AG08395 (cell line): ENCODE results near the gene INTS15.
"Not testable (repeated sequence)": the region's sequence is repeated elsewhere in the genome, so short reads cannot be mapped to it uniquely, and the experiment has no call there.

ENCODE experiments used
- DNase-seq: peaks from one replicate; pipeline ENCODE4 v3.0.0; 2012; ENCODE audit warnings: mixed read lengths, low spot score

Gene INTS15

GRCh38 chr7:6577369-6578113, 12.3 kb upstream of the INTS15 start, which contains the start of gene ZDHHC4:
ZDHHC4 (plus strand) TSS chr7:6577454; CDS start chr7:6580562, 3,108 bp downstream.
- peak; percentile 98 for DNase-seq

GRCh38 chr7:6578114-6579084, 11.4 kb upstream of the INTS15 start:
- DNase-seq = no peak

- peak; percentile 19 for DNase-seq
Measured at GRCh38 chr7:6579446-6579845, 10.4 kb upstream of the INTS15 start.

GRCh38 chr7:6585746-6586432, 3.9 kb upstream of the INTS15 start:
- DNase-seq = not testable (repeated sequence)

- no peak for DNase-seq
Measured at GRCh38 chr7:6588566-6588965, 1.3 kb upstream of the INTS15 start.

GRCh38 chr7:6589151-6589828, 531 bp upstream of the INTS15 start:
- DNase-seq = no peak

GRCh38 chr7:6590645-6591110, 857 bp downstream of the INTS15 start:
- DNase-seq = no peak

- no peak for DNase-seq
Measured at GRCh38 chr7:6600093-6600492, 10.3 kb downstream of the INTS15 start.

- DNase-seq = no peak
Measured at GRCh38 chr7:6604458-6604857, 14.6 kb downstream of the INTS15 start.

GRCh38 chr7:6606866-6607583, 17.2 kb downstream of the INTS15 start:
- DNase-seq = no peak

GRCh38 chr7:6607651-6608051, 17.8 kb downstream of the INTS15 start:
- DNase-seq = no peak

GRCh38 chr7:6608081-6608480, 18.3 kb downstream of the INTS15 start:
- DNase-seq = no peak

GRCh38 chr7:6608794-6609193, 19.0 kb downstream of the INTS15 start:
- no peak for DNase-seq

GRCh38 chr7:6612819-6613218, 23.0 kb downstream of the INTS15 start:
- no peak for DNase-seq

- DNase-seq = no peak
Measured at GRCh38 chr7:6613706-6614105, 23.9 kb downstream of the INTS15 start.

GRCh38 chr7:6614953-6615722, 25.3 kb downstream of the INTS15 start, which contains the start of gene ZNF853:
ZNF853 (plus strand) TSS chr7:6615610; CDS start chr7:6616175, 565 bp downstream.
- no peak for DNase-seq

GRCh38 chr7:6615723-6616555, 26.1 kb downstream of the INTS15 start:
- DNase-seq = no peak

- no peak for DNase-seq
Measured at GRCh38 chr7:6616854-6617643, 27.2 kb downstream of the INTS15 start.
